Type B pancreatic cell (in vitro differentiated cells): ENCODE measurements around the gene TFPT. TPM values are rescaled to one million over a fixed set of nuclear protein-coding genes. Genes with fewer than 3 reads are reported as not detected.

Experiments used
- DNase-seq: peaks from one replicate; pipeline ENCODE4 v3.0.0; 2021; ENCODE audit warnings: mixed read lengths; ENCODE audit not compliant: unreplicated experiment; ENCODE audit errors: extremely low spot score
- H3K27ac Mint-ChIP-seq: 2 replicates; pipeline ENCODE4 v1.8.0; 2021; ENCODE audit warnings: mild to moderate bottlenecking, mixed read lengths
- H3K27me3 Mint-ChIP-seq: 2 replicates; pipeline ENCODE4 v1.8.0; 2021; ENCODE audit warnings: mixed read lengths
- H3K36me3 Mint-ChIP-seq: 2 replicates; pipeline ENCODE4 v1.8.0; 2021; ENCODE audit warnings: mixed read lengths
- H3K4me1 Mint-ChIP-seq: one replicate; pipeline ENCODE4 v1.8.0; 2021; ENCODE audit warnings: mixed read lengths; ENCODE audit not compliant: unreplicated experiment
- H3K4me3 Mint-ChIP-seq: 2 replicates; pipeline ENCODE4 v1.8.0; 2021; ENCODE audit warnings: mild to moderate bottlenecking, mixed read lengths
- H3K9me3 Mint-ChIP-seq: 2 replicates; pipeline ENCODE4 v1.8.0; 2021; ENCODE audit warnings: mixed read lengths
- CTCF ChIP-seq: fragments of 200-600 bp; sonication (generic); conservative IDR thresholded peaks from 2 replicates; pipeline ENCODE4 v1.5.0; 2021; ENCODE audit warnings: antibody characterized with exemption, mild to moderate bottlenecking
- total RNA-seq: library from RNA; stranded (reverse); gene quantifications from 2 replicates; pipeline ENCODE4 v1.2.1, GENCODE V29; 2021; ENCODE audit warnings: low replicate concordance

Gene TFPT
- total RNA-seq, 1 donor from 2014 or later, result 17.0 TPM

- DNase-seq, result no peak
- Mint-ChIP-seq H3K27ac (peak overlapping the region; percentile 99), H3K4me3 (peak overlapping the region; percentile 100), H3K9me3 (no peaks in the 10 kb centered on the region), H3K27me3 (no peaks in the 10 kb centered on the region), H3K4me1 (peaks cover 31% of the 10 kb centered on the region), H3K36me3 (peaks cover 13% of the 10 kb centered on the region)
- TF ChIP-seq CTCF, result no peak
Observed at GRCh38 chr19:54160854-54161253, 45.4 kb upstream of the TFPT start.

- H3K27ac Mint-ChIP-seq, result peak overlapping the region; percentile 99
- TF ChIP-seq CTCF, result no peak
Observed at GRCh38 chr19:54160182-54160811, 44.8 kb upstream of the TFPT start.

GRCh38 chr19:54159352-54160181, 44.1 kb upstream of the TFPT start, which contains the start of gene LENG1:
TSS of gene LENG1 (minus strand) at chr19:54159721. CDS start at chr19:54159695, 26 bp downstream.
- Mint-ChIP-seq H3K36me3 (peaks cover 11% of the 10 kb centered on the region), H3K27ac (peak within 1 kb of the TSS; percentile 99), H3K27me3 (no peaks in the 10 kb centered on the region), H3K4me3 (peak within 1 kb of the TSS; percentile 100), H3K9me3 (no peaks in the 10 kb centered on the region), H3K4me1 (peaks cover 29% of the 10 kb centered on the region)
- DNase-seq, result peak; percentile 98
- TF ChIP-seq CTCF, result peak; percentile 59

More at GRCh38 chr19:54160182-54160811, 44.8 kb upstream of the TFPT start:
- Mint-ChIP-seq H3K4me3 (peak overlapping the region; percentile 100), H3K27me3 (no peaks in the 10 kb centered on the region), H3K36me3 (peaks cover 10% of the 10 kb centered on the region), H3K9me3 (no peaks in the 10 kb centered on the region), H3K4me1 (peaks cover 31% of the 10 kb centered on the region)
- DNase-seq, result no peak

GRCh38 chr19:54158812-54159351, 43.4 kb upstream of the TFPT start:
- peak overlapping the region; percentile 100 for H3K4me3 Mint-ChIP-seq
- TF ChIP-seq CTCF, result no peak
- peak overlapping the region; percentile 99 for H3K27ac Mint-ChIP-seq
- DNase-seq, result no peak
- H3K9me3 Mint-ChIP-seq, result no peaks in the 10 kb centered on the region
- H3K27me3 Mint-ChIP-seq, result no peaks in the 10 kb centered on the region
- peaks cover 26% of the 10 kb centered on the region for H3K4me1 Mint-ChIP-seq
- peaks cover 14% of the 10 kb centered on the region for H3K36me3 Mint-ChIP-seq

GRCh38 chr19:54156953-54157352, 41.5 kb upstream of the TFPT start:
- H3K36me3 Mint-ChIP-seq, result peaks cover 17% of the 10 kb centered on the region
- no peaks in the 10 kb centered on the region for H3K27me3 Mint-ChIP-seq
- no peak for TF ChIP-seq CTCF
- H3K27ac Mint-ChIP-seq, result peak overlapping the region; percentile 92
- peak overlapping the region; percentile 81 for H3K4me3 Mint-ChIP-seq
- no peaks in the 10 kb centered on the region for H3K9me3 Mint-ChIP-seq
- DNase-seq, result no peak
- H3K4me1 Mint-ChIP-seq, result peaks cover 17% of the 10 kb centered on the region
